Inflammatory macrophage (primary cell): ENCODE measurements around the gene RAI1.
A peak's percentile ranks its signal among the peaks of the same experiment; 100 is the strongest.

Experiments
- DNase-seq, 2 donors: peaks; one replicate each; pipeline ENCODE4 v3.0.0-alpha.2; 2020 to 2022

Gene RAI1

GRCh38 chr17:17680477-17681186, 626 bp upstream of the RAI1 start:
- DNase-seq, result no peak

- no peak for DNase-seq
Measured at GRCh38 chr17:17681744-17682292, 560 bp downstream of the RAI1 start.

- DNase-seq, result peak; percentile 51 to 69
Measured at GRCh38 chr17:17682293-17682736, 1.1 kb downstream of the RAI1 start.

- peak; percentile 30 to 52 for DNase-seq
Measured at GRCh38 chr17:17682737-17683680, 1.8 kb downstream of the RAI1 start.

- DNase-seq, result no peak
Measured at GRCh38 chr17:17683710-17684365, 2.6 kb downstream of the RAI1 start.

- no peak for DNase-seq
Measured at GRCh38 chr17:17684906-17685774, 3.9 kb downstream of the RAI1 start.

- DNase-seq, result no peak
Measured at GRCh38 chr17:17685775-17686291, 4.6 kb downstream of the RAI1 start.

GRCh38 chr17:17689312-17689711, 8.1 kb downstream of the RAI1 start:
- DNase-seq, result no peak

DNA sequence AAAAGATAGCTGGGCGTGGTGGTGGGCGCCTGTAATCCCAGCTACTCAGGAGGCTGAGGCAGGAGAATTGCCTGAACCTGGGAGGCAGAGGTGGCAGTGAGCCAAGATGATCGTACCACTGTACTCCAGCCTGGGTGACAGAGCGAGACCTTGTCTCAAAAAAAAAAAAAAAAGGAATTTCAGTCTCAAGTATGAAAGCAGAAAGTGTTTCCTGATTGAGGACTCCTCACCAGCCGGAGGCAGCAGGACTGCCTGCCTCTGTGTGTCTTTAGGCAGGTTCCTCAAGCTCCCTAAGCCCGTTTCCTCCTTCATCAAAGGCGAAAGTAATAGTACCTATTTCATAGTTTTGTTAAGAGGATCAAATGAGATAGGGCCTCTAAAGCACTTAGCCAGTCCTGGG, 9.0 kb downstream of the RAI1 start:
- peak in 1 of 2 donors; percentile 37 for DNase-seq

- DNase-seq, result no peak
Measured at GRCh38 chr17:17691468-17692263, 10.4 kb downstream of the RAI1 start.

DNA sequence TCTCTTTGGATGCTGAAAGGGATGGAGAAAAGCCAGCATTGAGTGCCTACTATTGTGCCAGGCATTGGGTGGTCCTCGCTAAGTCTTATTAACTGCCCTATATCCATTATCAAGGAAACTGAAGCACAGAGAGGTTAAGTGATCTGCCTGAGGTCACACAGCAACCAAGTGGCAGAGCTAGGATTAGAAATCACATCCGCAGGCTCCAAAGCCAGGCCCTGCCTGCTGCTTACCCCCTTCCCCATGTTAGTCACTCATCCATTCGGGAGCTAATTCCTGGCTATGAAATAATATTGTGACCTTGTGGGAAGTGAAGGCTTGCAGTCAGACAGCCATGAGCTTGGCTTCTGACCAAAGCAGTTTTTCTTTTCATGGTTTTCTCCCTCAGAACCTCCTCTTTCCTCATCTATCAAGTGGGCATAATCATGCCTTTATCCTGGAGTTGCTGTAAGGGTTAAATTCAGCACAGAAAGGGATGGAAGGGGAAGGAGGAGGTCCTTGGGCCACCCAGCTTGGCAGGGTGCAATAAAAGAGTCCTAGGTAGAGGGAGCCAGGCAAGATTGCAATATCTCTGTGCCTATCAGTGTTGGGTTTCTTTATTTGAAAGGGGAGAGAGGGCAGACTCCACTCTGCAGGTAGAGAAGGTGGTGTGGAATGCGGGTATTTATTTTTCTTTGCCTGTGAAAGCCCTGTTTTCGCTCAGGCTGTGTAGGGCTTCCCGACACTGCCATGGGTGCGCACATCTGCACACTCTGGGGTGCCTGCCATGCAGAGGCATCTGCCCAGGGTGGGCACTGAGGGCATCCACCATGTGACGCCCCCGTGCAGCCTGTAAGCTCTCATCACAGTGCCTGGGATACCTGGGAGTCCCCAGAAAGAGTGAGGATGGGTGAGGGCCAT, 11.3 kb downstream of the RAI1 start:
- DNase-seq, result no peak

- DNase-seq, result peak; percentile 12 to 14
Measured at GRCh38 chr17:17693253-17694168, 12.3 kb downstream of the RAI1 start.

DNA sequence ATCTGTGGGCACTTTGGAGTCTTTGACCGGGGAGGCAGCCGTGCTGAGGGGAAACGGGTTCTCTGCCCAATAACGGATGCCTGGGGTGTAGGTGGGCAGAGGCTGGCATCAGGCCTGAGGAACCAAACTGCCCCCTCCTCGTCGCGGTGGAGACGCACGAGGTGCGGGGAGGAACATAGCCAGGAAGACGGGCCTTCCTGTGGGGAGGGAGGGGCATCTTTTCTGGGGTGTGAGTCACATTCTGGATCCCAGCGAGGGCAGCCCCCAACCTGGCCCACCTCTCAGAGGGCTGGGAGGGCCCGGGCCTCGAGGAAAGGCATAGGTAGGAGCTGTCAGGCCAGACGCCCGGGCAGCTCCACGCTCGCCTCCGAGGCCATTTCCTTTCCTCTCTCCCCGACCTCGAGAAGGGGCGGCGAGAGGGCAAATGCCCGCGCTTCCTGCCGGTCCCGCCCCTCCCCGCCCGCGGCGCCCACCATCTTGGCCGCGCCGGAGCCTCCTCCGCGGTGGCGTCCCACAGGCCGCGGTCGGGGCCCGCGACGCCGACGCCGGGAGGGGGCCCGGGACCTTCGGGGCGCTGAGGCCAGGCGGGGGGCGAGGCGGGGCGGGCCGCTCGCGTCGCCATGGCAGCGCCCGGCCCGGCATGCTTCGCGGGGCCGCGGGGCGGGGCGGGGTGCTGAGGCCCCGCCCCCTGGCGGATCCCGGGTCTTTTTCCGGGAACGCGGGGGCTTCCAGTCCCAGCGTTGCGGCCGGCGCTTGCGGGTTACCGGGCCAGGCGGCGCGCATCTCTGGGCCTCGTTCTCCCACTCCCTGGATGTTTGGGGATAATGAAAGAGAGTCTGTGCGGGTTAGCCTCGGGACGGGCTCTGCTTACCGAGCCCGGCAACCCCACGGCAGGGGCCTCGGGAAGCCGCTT, 13.2 kb downstream of the RAI1 start:
- peak; percentile 51 to 64 for DNase-seq

GRCh38 chr17:17696085-17696484, 14.8 kb downstream of the RAI1 start:
- no peak for DNase-seq

- DNase-seq, result no peak
Measured at GRCh38 chr17:17696882-17697633, 15.8 kb downstream of the RAI1 start.

- DNase-seq, result no peak
Measured at GRCh38 chr17:17698371-17698770, 17.1 kb downstream of the RAI1 start.
